HepG2 (cell line): ENCODE results near the gene UNC5A. TPM values are rescaled to one million over a fixed set of nuclear protein-coding genes. Genes with fewer than 3 reads are reported as not detected.

Experiments used
- ATAC-seq: fragments of 200-7000 bp; cut with Tn5 transposase; 3 replicates; pipeline ENCODE4 v1.9.1; 2020; ENCODE audit warnings: mild to moderate bottlenecking, moderate library complexity
- BruUV-seq: library from RNA; stranded (reverse); fragments of 400-500 nt; replicated peaks from 2 replicates; lab custom pipeline; 2021; lab: Mats Ljungman, UMichigan
- CTCF ChIA-PET: fragments of 300-600 bp; formaldehyde crosslinking; extraction: SDS; loops from one replicate; lab custom pipeline; 2021; ENCODE audit warnings: low total read pairs, inconsistent platforms, low intra/inter-chr PET ratio; lab: Yijun Ruan, JAX
- POLR2A ChIA-PET: fragments of 350-600 bp; sonication (Branson Sonifier 250); formaldehyde crosslinking; loops from one replicate; lab custom pipeline; 2020; ENCODE audit warnings: antibody characterized with exemption, inconsistent platforms; lab: Yijun Ruan, JAX
- DNase-seq: peaks from one replicate; pipeline ENCODE4 v3.0.0-alpha.2; 2015; ENCODE audit warnings: low spot score
- FAIRE-seq: peaks from 3 replicates; lab custom pipeline; 2011; peaks lifted over from hg19 to GRCh38; lab: Jason Lieb, UNC
- H2AFZ ChIP-seq: one replicate; pipeline ENCODE4 v1.6.1; 2011; ENCODE audit warnings: low read length, inconsistent platforms
- H3K27ac ChIP-seq: fragments of 300-600 bp; 3 replicates; pipeline ENCODE4 v1.8.0; 2011; ENCODE audit warnings: mixed run types, mild to moderate bottlenecking, mixed read lengths, low read length, inconsistent platforms; ENCODE audit not compliant: insufficient read depth; ENCODE audit errors: extremely low read length
- H3K27me3 ChIP-seq, 2 experiments: fragments of 200-600 bp in 1 of 2; 2 replicates in 1 of 2; 3 replicates in 1 of 2; pipeline versions ENCODE4 v1.6.0 to v1.8.0; 2011; ENCODE audit warnings: low read length in 2 of 2, mild to moderate bottlenecking in 2 of 2, moderate library complexity in 2 of 2, inconsistent platforms in 1 of 2; ENCODE audit not compliant: insufficient read depth in 2 of 2, control insufficient read depth in 1 of 2
- H3K36me3 ChIP-seq, 2 experiments: fragments of 200-600 bp in 1 of 2; replicated peaks in 1 of 2; 2 replicates in 1 of 2; 3 replicates in 1 of 2; pipeline versions ENCODE4 v1.5.1 to v1.8.0; 2011; ENCODE audit warnings: low read length in 2 of 2, inconsistent platforms in 1 of 2; ENCODE audit not compliant: insufficient read depth in 2 of 2, control insufficient read depth in 1 of 2
- H3K4me1 ChIP-seq: 2 replicates; pipeline ENCODE4 v1.5.1; 2012; ENCODE audit warnings: low read length, inconsistent platforms; ENCODE audit not compliant: insufficient read depth
- H3K4me2 ChIP-seq: 2 replicates; pipeline ENCODE4 v1.6.0; 2011; ENCODE audit warnings: low read depth, low read length, inconsistent platforms
- H3K4me3 ChIP-seq, 3 experiments: fragments of 200-600 bp in 1 of 3; sonication (generic), shearing (Covaris generic) in 1 of 3; replicated peaks in 1 of 3; 2 replicates each; pipeline ENCODE4 v1.5.1; 2011 to 2016; ENCODE audit warnings: low read length in 3 of 3, inconsistent platforms in 2 of 3, low read depth in 2 of 3, mild to moderate bottlenecking in 2 of 3, control low read depth in 1 of 3, mixed read lengths in 1 of 3; ENCODE audit not compliant: insufficient read depth in 1 of 3
- H3K79me2 ChIP-seq: one replicate; pipeline ENCODE4 v1.6.1; 2011; ENCODE audit warnings: low read length, inconsistent platforms; ENCODE audit not compliant: insufficient read depth
- H3K9ac ChIP-seq: 2 replicates; pipeline ENCODE4 v1.6.0; 2011; ENCODE audit warnings: mild to moderate bottlenecking, low read depth, low read length, inconsistent platforms; ENCODE audit not compliant: insufficient read depth
- H3K9me3 ChIP-seq: 2 replicates; pipeline ENCODE4 v1.5.1; 2012; ENCODE audit warnings: mild to moderate bottlenecking, low read length
- H4K20me1 ChIP-seq: 2 replicates; pipeline ENCODE4 v1.6.0; 2011; ENCODE audit warnings: inconsistent platforms, mild to moderate bottlenecking, low read length, moderate library complexity; ENCODE audit not compliant: insufficient read depth
- BCLAF1 ChIP-seq: fragments of 450-650 bp; IDR thresholded peaks from 2 replicates; pipeline ENCODE4 v1.6.1; 2017; ENCODE audit warnings: mild to moderate bottlenecking
- ESRRA ChIP-seq: sonication (generic); formaldehyde crosslinking; IDR thresholded peaks from 2 replicates; pipeline ENCODE4 v1.5.1; 2020; ENCODE audit warnings: mild to moderate bottlenecking, low read depth, missing genetic modification reagents
- HNF4A ChIP-seq: sonication (generic); formaldehyde crosslinking; IDR thresholded peaks from 2 replicates; pipeline ENCODE4 v1.4.0; 2020; ENCODE audit warnings: missing genetic modification reagents
- PATZ1 ChIP-seq: sonication (generic); formaldehyde crosslinking; IDR thresholded peaks from 2 replicates; pipeline ENCODE4 v1.4.0; 2020; ENCODE audit warnings: missing genetic modification reagents
- PAXIP1 ChIP-seq: sonication (generic); formaldehyde crosslinking; conservative IDR thresholded peaks from 2 replicates; pipeline ENCODE4 v1.4.0; 2020; ENCODE audit warnings: mild to moderate bottlenecking, missing genetic modification reagents, moderate library complexity
- STAG1 ChIP-seq: sonication (generic); formaldehyde crosslinking; IDR thresholded peaks from 2 replicates; pipeline ENCODE4 v1.4.0; 2020; ENCODE audit warnings: missing genetic modification reagents
- ZFP36 ChIP-seq: fragments of 150-350 bp; IDR thresholded peaks from 2 replicates; pipeline ENCODE4 v1.6.1; 2018; ENCODE audit warnings: borderline replicate concordance, low read length, low read depth; ENCODE audit not compliant: partially characterized antibody
- ZNF687 ChIP-seq: sonication (generic); formaldehyde crosslinking; IDR thresholded peaks from 2 replicates; pipeline ENCODE4 v1.5.1; 2020; ENCODE audit warnings: mild to moderate bottlenecking, missing genetic modification reagents, moderate library complexity
- ZZZ3 ChIP-seq: sonication (generic); formaldehyde crosslinking; IDR thresholded peaks from 2 replicates; pipeline ENCODE4 v1.4.0; 2020; ENCODE audit warnings: missing genetic modification reagents, mild to moderate bottlenecking, borderline replicate concordance
- WGBS: methylation state at CpG from one replicate; pipeline ENCODE4 v1.1.6; 2017; ENCODE audit warnings: low lambda C conversion rate; 5-methylcytosine and 5-hydroxymethylcytosine counted together
- in situ Hi-C: cut with HindIII; loops from 2 replicates; pipeline ENCODE4 v1.10.0; 2017; ENCODE audit warnings: low pct_unique_long_range_greater_than_20kb; ENCODE audit not compliant: extremely low pct_ligation_motif_present
- intact Hi-C: fragments of 100-400 bp; cut with micrococcal nuclease; formaldehyde crosslinking; loops from one replicate; pipeline ENCODE4 v1.10.0; 2022; ENCODE audit not compliant: unreplicated experiment
- polyA plus RNA-seq, 8 experiments: library from polyadenylated mRNA; depleted of rRNA in 3 of 8; stranded (reverse) in 7 of 8; unstranded in 1 of 8; fragments of >200 nt; fragmentation: Illumina TruSeq in 4 of 8; extraction: Trizol in 4 of 8; gene quantifications; 2 replicates each; pipeline versions ENCODE4 v1.2.1 to v1.2.3, GENCODE V29; 2011 to 2016; ENCODE audit warnings: low read depth in 4 of 8, missing spikeins in 1 of 8, mixed read lengths in 1 of 8; ENCODE audit not compliant: insufficient read depth in 1 of 8
- total RNA-seq, 5 experiments: library from RNA; depleted of rRNA; stranded (reverse); fragments of >200 nt; fragmentation: Illumina TruSeq; extraction: Trizol; gene quantifications; 2 replicates each; pipeline ENCODE4 v1.2.3, GENCODE V29; 2016; ENCODE audit warnings: low read depth in 1 of 5

Gene UNC5A
- total and polyA plus RNA-seq, 2 of the 13 experiments (the other 11 are each of a cell fraction or from before 2014, with no cell fraction given) = not detected

GRCh38 chr5:176846335-176847140, 36.2 kb downstream of the UNC5A start:
- Histone ChIP-seq H2AFZ (no peak overlapping the region), H3K9me3 (no peaks in the 10 kb centered on the region), H3K4me3 (peak overlapping the region in 1 of 3 experiments; percentile 44; a peak in 1 of 6 replicates), H3K36me3 (no peaks in the 10 kb centered on the region), H3K27ac (no peak overlapping the region), H4K20me1 (no peaks in the 10 kb centered on the region), H3K9ac (no peak overlapping the region), H3K4me1 (0 out of 2 replicates have a peak, but pooled peaks cover 13% of the 10 kb centered on the region), H3K4me2 (peak overlapping the region; percentile 8; the same call in 1 of the 2 replicates), H3K27me3 (peaks cover 9 to 71% of the 10 kb centered on the region in 2 experiments; a peak in 4 of 5 replicates), H3K79me2 (no peaks in the 10 kb centered on the region)
- CTCF ChIA-PET = no interaction called here
- 33% methylated on average over 11 of the region's 24 CpGs for WGBS
- BruUV-seq = no TSS peak
- in situ Hi-C loops (no loop called here), intact Hi-C loops (no loop called here)
- POLR2A ChIA-PET = no interaction called here
- peak; percentile 45 for DNase-seq
- FAIRE-seq = no peak
- ATAC-seq = peak; percentile 80
- TF ChIP-seq ZFP36 (peak; percentile 95), HNF4A (CRISPR knock-in tag) (peak; percentile 30; the same call in 1 of the 2 replicates), BCLAF1 (no peak), PAXIP1 (CRISPR knock-in tag) (peak; percentile 41), PATZ1 (CRISPR knock-in tag) (0 out of 2 replicates have a peak, but pooled peaks have one; percentile 17), ZZZ3 (0 out of 2 replicates have a peak, but pooled peaks have one; percentile 25), ESRRA (CRISPR knock-in tag) (peak; percentile 59; the same call in 1 of the 2 replicates), STAG1 (CRISPR knock-in tag) (no peak), ZNF687 (CRISPR knock-in tag) (peak; percentile 32; the same call in 1 of the 2 replicates)
